Measurements from ENCODE around the gene ACAT1.

Gene ACAT1

DNA sequence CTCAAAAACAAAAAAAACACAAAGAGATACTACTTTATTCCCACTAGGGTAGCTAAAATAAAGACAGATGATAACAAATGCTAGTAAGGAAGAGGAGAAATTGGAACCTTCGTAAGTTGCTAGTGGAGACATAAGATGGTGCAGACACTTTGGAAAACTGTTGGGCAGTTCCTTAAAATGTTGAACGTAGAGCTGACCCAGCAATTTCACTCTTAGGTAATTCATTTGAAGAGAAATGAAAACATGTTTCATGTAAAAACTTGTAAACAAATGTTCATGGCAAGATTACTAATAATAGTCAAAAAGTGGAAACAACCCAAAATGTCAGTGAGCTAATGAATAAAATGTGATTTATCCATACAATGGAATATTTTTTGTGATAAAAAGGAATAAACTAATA lies 29.2 kb upstream of the ACAT1 start:
- TF ChIP-seq EZH2phosphoT487 (IDR thresholded peaks at IDR 0.05; ENCODE audit: low read length) = no peak
- no peak for TF ChIP-seq EZH2 (optimal IDR thresholded peaks at IDR 0.05; ENCODE audit: low read depth, low read length)
- TF ChIP-seq, protein P1, sequence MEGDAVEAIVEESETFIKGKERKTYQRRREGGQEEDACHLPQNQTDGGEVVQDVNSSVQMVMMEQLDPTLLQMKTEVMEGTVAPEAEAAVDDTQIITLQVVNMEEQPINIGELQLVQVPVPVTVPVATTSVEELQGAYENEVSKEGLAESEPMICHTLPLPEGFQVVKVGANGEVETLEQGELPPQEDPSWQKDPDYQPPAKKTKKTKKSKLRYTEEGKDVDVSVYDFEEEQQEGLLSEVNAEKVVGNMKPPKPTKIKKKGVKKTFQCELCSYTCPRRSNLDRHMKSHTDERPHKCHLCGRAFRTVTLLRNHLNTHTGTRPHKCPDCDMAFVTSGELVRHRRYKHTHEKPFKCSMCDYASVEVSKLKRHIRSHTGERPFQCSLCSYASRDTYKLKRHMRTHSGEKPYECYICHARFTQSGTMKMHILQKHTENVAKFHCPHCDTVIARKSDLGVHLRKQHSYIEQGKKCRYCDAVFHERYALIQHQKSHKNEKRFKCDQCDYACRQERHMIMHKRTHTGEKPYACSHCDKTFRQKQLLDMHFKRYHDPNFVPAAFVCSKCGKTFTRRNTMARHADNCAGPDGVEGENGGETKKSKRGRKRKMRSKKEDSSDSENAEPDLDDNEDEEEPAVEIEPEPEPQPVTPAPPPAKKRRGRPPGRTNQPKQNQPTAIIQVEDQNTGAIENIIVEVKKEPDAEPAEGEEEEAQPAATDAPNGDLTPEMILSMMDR (IDR thresholded peaks at IDR 0.05; ENCODE audit: low read length) = no peak
- no peak overlapping the region for H3K27ac ChIP-seq (ENCODE audit: low read length)
- H3K9me3 ChIP-seq (replicated peaks; ENCODE audit: insufficient read depth, low read length) = no peaks in the 10 kb centered on the region
- H3K4me3 ChIP-seq (ENCODE audit: low read length) = no peak overlapping the region
- no peaks in the 10 kb centered on the region for H4K20me1 ChIP-seq (ENCODE audit: insufficient read depth, low read length)
- H3K4me2 ChIP-seq (ENCODE audit: low read depth, low read length) = no peak overlapping the region
- H3K79me2 ChIP-seq (ENCODE audit: low read length) = no peaks in the 10 kb centered on the region
- no peaks in the 10 kb centered on the region for H3F3A ChIP-seq (ENCODE audit: insufficient read depth, low read length)
- H3K9ac ChIP-seq (ENCODE audit: low read length) = no peak overlapping the region
- H3K27me3 ChIP-seq (replicated peaks; ENCODE audit: insufficient read depth, low read length) = no peaks in the 10 kb centered on the region
- no peaks in the 10 kb centered on the region for H3K36me3 ChIP-seq (replicated peaks; ENCODE audit: insufficient read depth, low read length)
- H3K4me1 ChIP-seq (ENCODE audit: low read length) = no peaks in the 10 kb centered on the region
- no peak overlapping the region for H2AFZ ChIP-seq (ENCODE audit: low read length)
- no peak for DNase-seq
- no peaks in the 10 kb centered on the region for H3K9me2 ChIP-seq (replicated peaks; ENCODE audit: insufficient read depth, low read length)

DNA sequence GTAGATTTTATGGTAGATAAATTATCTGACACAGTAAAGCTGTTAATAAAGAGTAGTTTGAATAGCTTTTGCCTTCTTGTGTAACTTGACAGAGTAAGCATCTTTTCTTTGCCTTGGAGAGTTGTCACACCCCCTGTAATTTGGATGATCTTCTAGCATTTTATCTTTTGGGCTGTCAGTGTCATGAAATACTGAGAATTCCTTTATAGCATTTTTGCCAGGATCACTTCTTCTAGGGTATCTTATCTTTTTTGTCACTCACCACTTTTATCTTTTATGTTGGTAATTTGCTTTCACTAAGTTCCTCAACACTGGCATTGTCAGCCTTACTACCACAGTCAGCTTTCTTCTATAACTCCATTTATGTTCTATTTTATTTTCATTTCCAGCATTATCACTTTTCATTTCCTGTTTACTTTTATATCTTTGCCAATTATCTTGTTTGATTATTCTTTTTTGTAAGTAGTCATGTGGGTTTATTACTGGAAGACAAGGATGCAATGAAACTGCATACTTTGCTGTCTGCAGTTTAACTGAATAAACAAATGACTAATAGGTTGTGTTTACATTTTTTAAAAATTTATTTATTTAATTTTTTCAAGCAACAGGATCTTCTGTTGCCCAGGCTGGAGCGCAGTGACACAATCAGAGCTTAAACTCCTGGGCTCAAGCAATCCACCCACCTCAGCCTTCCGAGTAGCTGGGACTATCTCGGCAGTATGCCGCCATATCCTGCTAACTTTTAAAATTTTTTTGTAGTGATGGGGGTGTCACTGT lies 28.1 kb upstream of the ACAT1 start:
- H3K27me3 ChIP-seq (replicated peaks; ENCODE audit: insufficient read depth, low read length) = no peaks in the 10 kb centered on the region
- H3K4me2 ChIP-seq (ENCODE audit: low read depth, low read length) = no peak overlapping the region
- H3K9me3 ChIP-seq (replicated peaks; ENCODE audit: insufficient read depth, low read length) = no peaks in the 10 kb centered on the region
- no peak overlapping the region for H3K27ac ChIP-seq (ENCODE audit: low read length)
- H3F3A ChIP-seq (ENCODE audit: insufficient read depth, low read length) = no peaks in the 10 kb centered on the region
- no peak overlapping the region for H3K9ac ChIP-seq (ENCODE audit: low read length)
- H4K20me1 ChIP-seq (ENCODE audit: insufficient read depth, low read length) = no peaks in the 10 kb centered on the region
- no peak overlapping the region for H3K4me3 ChIP-seq (ENCODE audit: low read length)
- no peaks in the 10 kb centered on the region for H3K79me2 ChIP-seq (ENCODE audit: low read length)
- no peaks in the 10 kb centered on the region for H3K4me1 ChIP-seq (ENCODE audit: low read length)
- no peak overlapping the region for H2AFZ ChIP-seq (ENCODE audit: low read length)
- no peaks in the 10 kb centered on the region for H3K9me2 ChIP-seq (replicated peaks; ENCODE audit: insufficient read depth, low read length)
- no peak for DNase-seq
- TF ChIP-seq EZH2phosphoT487 (IDR thresholded peaks at IDR 0.05; ENCODE audit: low read length) = no peak
- no peak for TF ChIP-seq EZH2 (optimal IDR thresholded peaks at IDR 0.05; ENCODE audit: low read depth, low read length)
- TF ChIP-seq, protein P1 (IDR thresholded peaks at IDR 0.05; ENCODE audit: low read length) = no peak
- no peaks in the 10 kb centered on the region for H3K36me3 ChIP-seq (replicated peaks; ENCODE audit: insufficient read depth, low read length)

DNA sequence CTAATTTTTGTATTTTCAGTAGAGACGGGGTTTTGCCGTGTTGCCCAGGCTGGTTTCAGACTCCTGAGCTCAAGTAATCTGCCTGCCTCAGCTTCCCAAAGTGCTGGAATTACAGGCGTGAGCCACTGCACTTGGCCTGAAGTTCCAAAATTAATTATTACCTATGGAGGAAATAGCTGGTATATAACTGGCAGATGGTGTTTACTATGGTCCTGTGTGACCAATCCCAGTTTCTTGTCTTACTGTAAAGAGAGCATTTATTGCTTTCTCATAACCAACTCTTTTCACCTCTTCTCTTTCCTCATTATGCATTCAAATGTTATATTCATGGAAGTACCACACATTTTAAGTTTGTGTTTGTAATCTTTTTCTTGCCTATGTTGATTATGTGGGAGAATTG lies 24.2 kb upstream of the ACAT1 start:
- TF ChIP-seq EZH2 (optimal IDR thresholded peaks at IDR 0.05; ENCODE audit: low read depth, low read length) (no peak), EZH2phosphoT487 (IDR thresholded peaks at IDR 0.05; ENCODE audit: low read length) (no peak)
- TF ChIP-seq, protein P1 (IDR thresholded peaks at IDR 0.05; ENCODE audit: low read length) = no peak
- H3K9me2 ChIP-seq (replicated peaks; ENCODE audit: insufficient read depth, low read length) = no peaks in the 10 kb centered on the region
- no peaks in the 10 kb centered on the region for H4K20me1 ChIP-seq (ENCODE audit: insufficient read depth, low read length)
- no peaks in the 10 kb centered on the region for H3K36me3 ChIP-seq (replicated peaks; ENCODE audit: insufficient read depth, low read length)
- H3K4me2 ChIP-seq (ENCODE audit: low read depth, low read length) = no peak overlapping the region
- H2AFZ ChIP-seq (ENCODE audit: low read length) = no peak overlapping the region
- H3K79me2 ChIP-seq (ENCODE audit: low read length) = no peaks in the 10 kb centered on the region
- DNase-seq = no peak
- H3K27ac ChIP-seq (ENCODE audit: low read length) = no peak overlapping the region
- no peaks in the 10 kb centered on the region for H3K9me3 ChIP-seq (replicated peaks; ENCODE audit: insufficient read depth, low read length)
- no peaks in the 10 kb centered on the region for H3K27me3 ChIP-seq (replicated peaks; ENCODE audit: insufficient read depth, low read length)
- H3K4me1 ChIP-seq (ENCODE audit: low read length) = no peaks in the 10 kb centered on the region
- H3F3A ChIP-seq (ENCODE audit: insufficient read depth, low read length) = no peaks in the 10 kb centered on the region
- no peak overlapping the region for H3K9ac ChIP-seq (ENCODE audit: low read length)
- H3K4me3 ChIP-seq (ENCODE audit: low read length) = no peak overlapping the region
